ENCODE measurements around the gene PTPN12.

- TF ChIP-seq POLR2A (IDR thresholded peaks at IDR 0.05): no peak
- TF ChIP-seq CTCF (IDR thresholded peaks at IDR 0.05): no peak
Observed at GRCh38 chr7:77600952-77601351, 63.9 kb downstream of the PTPN12 start.
